ENCODE data around the gene PRSS12.

The PRSS12 gene

GRCh38 chr4:118354913-118355312 lies 2.1 kb upstream of the PRSS12 start:
- no peak for DNase-seq

- no peak for DNase-seq
These were observed 779 bp upstream of the PRSS12 start for GRCh38 chr4:118353534-118354030.

- peak; percentile 8 for DNase-seq
These were observed 664 bp downstream of the PRSS12 start for GRCh38 chr4:118351851-118352827.

- no peak for DNase-seq
These were observed 1.8 kb downstream of the PRSS12 start for GRCh38 chr4:118350961-118351360.

- DNase-seq = no peak
These were observed 3.9 kb downstream of the PRSS12 start for GRCh38 chr4:118348886-118349285.

- no peak for DNase-seq
These were observed 6.3 kb downstream of the PRSS12 start for GRCh38 chr4:118346495-118346894.

GRCh38 chr4:118345813-118346212 lies 7.0 kb downstream of the PRSS12 start:
- DNase-seq = no peak

- DNase-seq = no peak
These were observed 8.0 kb downstream of the PRSS12 start for GRCh38 chr4:118344801-118345200.

GRCh38 chr4:118343501-118343900 lies 9.3 kb downstream of the PRSS12 start:
- no peak for DNase-seq

GRCh38 chr4:118340109-118340508 lies 12.7 kb downstream of the PRSS12 start:
- no peak for DNase-seq

GRCh38 chr4:118338981-118339765 lies 13.6 kb downstream of the PRSS12 start:
- no peak for DNase-seq

- DNase-seq = no peak
These were observed 14.3 kb downstream of the PRSS12 start for GRCh38 chr4:118338518-118338917.

- DNase-seq = no peak
These were observed 14.8 kb downstream of the PRSS12 start for GRCh38 chr4:118337954-118338353.

- DNase-seq = no peak
These were observed 17.0 kb downstream of the PRSS12 start for GRCh38 chr4:118335774-118336173.

GRCh38 chr4:118335324-118335723 lies 17.5 kb downstream of the PRSS12 start:
- no peak for DNase-seq

- no peak for DNase-seq
These were observed 21.5 kb downstream of the PRSS12 start for GRCh38 chr4:118331352-118331751.

GRCh38 chr4:118329849-118330248 lies 23.0 kb downstream of the PRSS12 start:
- DNase-seq = no peak

- no peak for DNase-seq
These were observed 25.1 kb downstream of the PRSS12 start for GRCh38 chr4:118327554-118328241.

- DNase-seq = no peak
These were observed 26.2 kb downstream of the PRSS12 start for GRCh38 chr4:118326585-118326984.

- DNase-seq = no peak
These were observed 27.4 kb downstream of the PRSS12 start for GRCh38 chr4:118325431-118325830.

- DNase-seq = no peak
These were observed 29.8 kb downstream of the PRSS12 start for GRCh38 chr4:118322831-118323502.

GRCh38 chr4:118318931-118319330 lies 33.9 kb downstream of the PRSS12 start:
- DNase-seq = no peak

Measured in NCI-H1105 (cell line).